Superior temporal gyrus (tissue), 1 donor: ENCODE data around the gene PANK4.
"Not testable (repeated sequence)": the region's sequence is repeated elsewhere in the genome, so short reads cannot be mapped to it uniquely, and the experiment has no call there.

Experiments used
- DNase-seq: peaks from one replicate; pipeline ENCODE4 v3.0.0-alpha.2; 2016; ENCODE audit errors: extremely low spot score

The PANK4 gene

DNA sequence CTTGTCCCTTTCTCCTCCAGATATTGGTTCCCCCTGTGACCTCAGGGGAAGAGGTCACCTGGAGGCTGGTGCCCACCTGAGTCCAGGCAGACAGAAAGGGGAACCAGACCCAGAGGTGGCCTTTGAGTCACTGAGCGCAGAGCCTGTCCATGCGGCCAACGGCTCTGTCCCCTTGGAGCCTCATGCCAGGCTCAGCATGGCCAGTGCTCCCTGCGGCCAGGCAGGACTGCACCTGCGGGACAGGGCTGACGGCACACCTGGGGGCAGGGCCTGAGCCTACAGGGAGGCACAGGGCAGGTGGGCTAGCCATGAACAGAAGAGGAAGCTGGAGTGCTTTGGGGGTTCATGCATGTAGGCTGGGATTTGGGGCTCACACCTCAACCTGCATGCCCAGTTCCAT, 32.5 kb upstream of the PANK4 start:
- DNase-seq: no peak

DNA sequence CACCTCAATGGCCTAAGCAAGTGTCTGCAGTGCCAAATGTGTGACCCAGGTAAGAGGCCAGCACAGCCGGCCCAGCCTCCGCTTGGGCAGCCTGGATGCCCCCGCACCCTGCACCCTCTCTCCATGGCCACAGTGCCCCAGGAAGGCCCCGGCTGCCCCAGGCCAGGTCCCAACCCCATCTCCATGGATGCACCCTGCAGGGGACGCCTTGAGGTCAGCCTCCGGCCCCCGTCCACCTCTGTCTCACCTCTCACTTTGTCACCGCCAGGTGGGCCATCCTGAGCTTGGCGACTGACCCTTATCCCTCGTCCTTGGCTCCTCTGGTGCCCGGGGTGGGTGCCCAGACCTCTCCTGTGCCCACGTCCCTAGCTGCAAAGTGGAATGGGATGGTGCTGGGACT, 32.0 kb upstream of the PANK4 start:
- DNase-seq: no peak

DNA sequence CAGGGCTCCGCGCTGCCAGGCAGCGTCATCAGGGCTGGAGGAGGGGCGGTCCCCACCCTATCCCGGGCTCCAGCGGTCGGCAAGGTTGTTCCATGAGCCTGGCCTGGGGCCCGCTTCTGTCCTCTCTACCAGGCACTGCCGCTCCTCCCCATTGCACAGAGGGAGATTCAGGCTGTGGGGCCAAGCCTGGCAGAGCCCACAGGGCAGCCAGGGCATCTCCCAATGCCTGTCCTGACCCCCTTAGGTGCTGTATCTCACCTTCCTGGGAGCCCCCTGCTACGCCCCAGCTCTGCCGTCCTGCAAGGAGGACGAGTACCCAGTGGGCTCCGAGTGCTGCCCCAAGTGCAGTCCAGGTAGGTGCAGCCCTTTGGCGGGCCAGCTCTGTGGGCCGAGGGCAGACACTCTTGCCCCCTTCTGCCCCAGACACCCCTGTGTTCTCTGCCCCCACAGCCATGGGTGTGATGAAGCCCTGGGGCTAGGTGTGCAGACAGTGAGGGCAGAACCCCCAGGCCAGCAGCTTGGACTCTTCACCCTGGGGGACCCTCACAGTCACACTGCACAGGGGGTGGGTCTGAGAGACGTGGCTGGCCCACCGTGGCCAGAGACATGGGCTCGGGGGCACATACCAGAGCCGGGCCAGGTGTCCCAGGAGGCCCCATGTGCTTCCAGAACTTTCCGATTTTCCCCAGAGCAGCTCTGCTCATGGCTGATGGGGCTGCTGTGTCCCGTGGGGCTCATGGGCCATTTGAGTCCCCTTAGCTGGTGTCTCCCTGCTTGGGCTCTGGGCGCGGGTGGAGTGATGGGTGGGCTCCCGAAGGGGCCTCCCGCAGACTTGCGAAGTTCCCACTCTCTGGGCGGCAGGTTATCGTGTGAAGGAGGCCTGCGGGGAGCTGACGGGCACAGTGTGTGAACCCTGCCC, 31.3 kb upstream of the PANK4 start:
- no peak for DNase-seq

DNA sequence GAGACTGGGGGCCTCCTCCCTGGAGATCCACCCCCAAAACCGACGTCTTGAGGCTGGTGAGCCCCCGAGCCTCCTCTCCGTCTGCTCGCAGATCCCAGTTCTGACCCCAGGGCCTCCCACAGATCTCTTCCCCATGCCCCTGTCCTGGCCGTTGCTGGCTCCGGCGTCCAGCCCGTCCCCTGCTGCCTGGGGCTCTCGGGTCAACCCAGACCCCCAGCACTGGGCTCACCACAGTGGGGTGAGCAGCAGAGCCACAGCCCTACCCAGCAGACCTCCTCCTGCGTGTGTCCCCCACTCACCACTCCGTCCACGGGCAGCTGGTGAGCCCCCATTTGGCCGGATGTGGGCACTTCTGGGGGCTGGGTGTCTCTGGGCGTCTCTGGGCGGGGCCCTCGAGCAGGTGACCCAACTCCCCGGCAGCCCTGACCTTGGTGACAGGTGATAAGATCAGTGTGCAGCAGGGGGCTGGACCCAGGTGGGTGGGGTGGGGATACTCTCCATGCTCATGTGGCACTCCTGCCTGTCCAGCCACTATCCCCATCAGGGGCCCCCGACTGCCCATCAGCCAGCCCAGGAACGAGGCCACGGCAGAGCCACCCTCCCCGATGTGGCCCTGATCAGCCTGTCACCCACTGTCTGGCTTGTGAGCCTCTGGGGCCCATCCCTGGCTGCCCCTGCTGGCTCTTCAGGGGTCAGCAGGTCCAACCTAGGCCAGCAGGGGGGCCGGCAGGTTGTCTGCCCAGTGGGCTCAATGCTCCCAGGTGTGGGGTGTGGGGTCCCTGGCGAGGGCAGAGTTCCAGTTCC, 30.5 kb upstream of the PANK4 start:
- DNase-seq: no peak

DNA sequence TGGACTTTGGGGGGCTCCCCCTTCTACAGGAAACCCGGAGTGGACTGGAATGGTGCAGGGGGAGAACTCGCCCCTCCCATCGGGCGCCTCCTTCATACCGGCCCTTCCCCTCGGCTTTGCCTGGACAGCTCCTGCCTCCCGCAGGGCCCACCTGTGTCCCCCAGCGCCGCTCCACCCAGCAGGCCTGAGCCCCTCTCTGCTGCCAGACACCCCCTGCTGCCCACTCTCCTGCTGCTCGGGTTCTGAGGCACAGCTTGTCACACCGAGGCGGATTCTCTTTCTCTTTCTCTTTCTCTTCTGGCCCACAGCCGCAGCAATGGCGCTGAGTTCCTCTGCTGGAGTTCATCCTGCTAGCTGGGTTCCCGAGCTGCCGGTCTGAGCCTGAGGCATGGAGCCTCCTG, 29.9 kb upstream of the PANK4 start, which contains the start of gene TNFRSF14:
Gene TNFRSF14 (plus strand): TSS at position 95 of the 401 bp plus-strand sequence. CDS start 294 bp downstream, at position 389.
- DNase-seq: no peak

DNA sequence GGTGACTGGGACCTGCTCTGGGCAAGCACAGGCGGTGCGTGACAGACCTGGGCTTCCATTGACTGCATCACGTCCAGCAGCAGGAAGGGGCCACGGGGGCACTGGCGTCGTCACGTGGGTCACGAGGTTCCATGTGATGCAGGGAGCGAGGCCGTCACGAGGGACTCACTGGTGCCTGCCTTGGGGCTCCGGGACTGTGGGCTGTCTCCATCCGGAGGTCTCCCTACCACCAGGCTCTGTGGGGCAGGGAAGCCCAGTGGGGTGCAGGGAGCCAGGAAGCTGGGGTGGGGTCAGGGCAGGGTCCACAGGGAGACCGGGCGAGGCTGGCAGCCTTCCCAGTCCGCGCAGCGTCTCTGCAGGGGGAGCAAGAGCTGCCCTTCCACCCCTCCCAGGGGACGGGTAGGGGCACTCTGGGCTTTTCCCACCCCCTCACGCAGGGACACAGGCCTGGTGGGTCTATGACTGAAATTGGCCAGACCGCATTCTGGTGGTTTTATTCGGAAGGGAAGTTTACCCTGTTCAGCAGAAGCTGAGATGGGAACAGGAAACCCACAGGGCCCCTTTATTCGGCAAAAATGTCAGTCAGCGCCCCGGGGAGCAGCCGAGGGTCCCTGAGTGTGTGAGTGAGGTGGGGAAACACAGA, 29.4 kb upstream of the PANK4 start:
- no peak for DNase-seq

DNA sequence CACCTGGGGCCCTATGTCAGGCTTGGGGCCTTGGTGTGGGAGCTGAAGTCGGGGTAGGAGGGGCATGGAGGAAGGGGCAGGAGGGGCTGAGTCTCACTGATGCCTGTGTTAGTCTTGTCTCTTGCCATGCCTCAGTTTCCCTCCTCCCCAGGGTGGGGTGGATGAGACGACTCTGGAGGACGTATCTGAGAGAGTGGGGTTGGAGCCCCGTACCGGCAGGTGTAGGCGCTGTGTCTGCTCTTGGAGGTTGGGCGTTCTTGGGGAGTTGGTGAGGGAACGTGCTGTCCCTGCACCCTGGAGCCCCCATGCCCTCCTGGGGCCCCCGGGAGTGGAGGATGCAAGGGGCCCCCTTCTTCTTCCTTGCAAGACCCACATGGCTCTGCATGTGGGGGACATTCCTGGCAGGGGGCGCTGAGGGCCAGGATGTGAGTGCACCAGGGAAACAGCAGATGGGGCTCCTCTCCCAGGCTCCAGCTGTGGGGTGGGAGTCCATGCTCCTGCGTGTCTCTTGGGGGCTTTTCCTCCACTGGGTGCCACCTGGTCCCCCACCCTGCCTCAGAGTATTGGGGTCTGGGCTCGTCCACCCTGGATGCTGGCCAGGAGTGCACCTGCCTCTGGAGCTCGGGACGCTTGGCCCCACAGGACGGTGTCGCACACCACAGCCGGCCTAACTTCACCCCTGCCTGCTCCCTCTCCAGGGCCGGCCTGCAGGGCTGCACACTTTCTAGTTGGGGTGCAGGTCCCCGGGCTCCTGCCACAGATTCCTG, 28.4 kb upstream of the PANK4 start:
- no peak for DNase-seq

DNA sequence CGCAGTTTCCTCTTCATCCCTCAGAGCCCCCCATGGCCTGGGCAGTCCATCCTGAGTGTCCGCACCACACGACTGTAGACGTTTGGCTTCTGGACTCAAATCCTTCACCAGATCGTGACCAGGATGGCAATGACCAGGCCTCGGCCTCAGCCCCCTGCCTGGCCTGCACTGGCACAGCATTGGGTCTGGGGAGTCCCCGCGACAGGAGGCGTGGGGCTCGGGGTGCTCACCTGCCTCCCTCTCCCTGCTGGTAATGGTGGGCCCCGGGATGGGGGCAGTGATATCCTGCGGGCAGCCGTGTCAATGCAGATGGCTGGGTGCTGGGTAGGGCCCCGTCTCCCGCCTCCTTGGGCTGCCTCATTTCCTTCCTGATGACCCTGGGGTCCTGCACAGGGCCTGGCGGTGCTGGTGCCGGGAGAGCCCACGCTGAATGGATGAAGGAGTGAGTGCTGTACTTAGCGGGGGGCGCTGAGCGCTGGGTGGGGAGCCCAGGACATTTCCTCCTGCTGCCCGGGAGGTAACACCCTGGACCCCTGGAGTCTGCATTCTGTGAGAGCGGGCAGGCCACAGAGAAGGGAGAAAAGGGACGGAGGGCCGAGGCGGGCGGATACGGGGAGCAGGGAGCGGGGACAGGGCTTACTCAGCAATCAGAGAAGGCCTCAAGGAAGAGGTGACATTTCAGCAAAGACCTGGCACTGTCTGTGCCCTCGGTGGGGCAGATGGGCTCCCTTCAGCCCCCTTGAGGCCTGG, 27.6 kb upstream of the PANK4 start:
- DNase-seq: no peak

DNA sequence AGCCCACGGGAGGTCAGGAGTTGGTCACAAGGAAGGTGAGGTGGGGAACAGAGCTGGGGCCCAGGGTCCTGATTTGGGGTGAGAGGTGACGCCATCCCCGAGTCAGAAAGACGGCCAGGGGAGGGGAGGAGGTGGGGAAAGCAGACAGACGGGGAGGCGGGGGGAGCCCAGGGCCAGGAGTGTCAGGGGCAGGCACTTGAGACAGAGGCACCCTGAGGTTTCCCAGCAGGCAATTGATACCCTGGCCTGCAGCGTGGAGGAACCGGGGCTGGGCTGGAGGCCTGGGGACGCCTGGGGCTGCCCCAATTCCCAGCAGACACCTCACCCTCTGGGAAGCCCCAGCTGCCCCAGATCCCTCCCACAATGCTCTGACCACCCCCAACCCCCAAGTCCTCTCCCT, 26.7 kb upstream of the PANK4 start:
- DNase-seq: not testable (repeated sequence)

DNA sequence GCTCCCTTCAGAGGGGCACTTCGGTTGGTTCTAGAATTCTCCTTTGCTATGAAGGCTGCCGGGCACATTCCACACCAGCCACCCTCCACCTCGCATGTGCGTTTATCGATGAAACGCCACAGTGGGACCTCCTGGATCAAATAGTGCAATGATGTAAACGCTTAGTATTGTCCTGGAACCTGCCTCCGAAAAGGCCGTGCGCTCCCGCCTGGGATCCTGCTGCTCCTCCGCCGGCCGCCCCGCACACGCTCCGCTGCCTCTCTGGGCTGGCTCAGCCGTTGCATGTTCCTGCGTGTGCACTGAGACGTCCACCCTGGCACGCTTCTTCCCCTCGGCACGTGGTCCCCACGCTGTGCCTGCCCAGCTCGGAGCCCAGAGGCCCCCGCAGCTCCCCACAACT, 25.8 kb upstream of the PANK4 start:
- DNase-seq: no peak

DNA sequence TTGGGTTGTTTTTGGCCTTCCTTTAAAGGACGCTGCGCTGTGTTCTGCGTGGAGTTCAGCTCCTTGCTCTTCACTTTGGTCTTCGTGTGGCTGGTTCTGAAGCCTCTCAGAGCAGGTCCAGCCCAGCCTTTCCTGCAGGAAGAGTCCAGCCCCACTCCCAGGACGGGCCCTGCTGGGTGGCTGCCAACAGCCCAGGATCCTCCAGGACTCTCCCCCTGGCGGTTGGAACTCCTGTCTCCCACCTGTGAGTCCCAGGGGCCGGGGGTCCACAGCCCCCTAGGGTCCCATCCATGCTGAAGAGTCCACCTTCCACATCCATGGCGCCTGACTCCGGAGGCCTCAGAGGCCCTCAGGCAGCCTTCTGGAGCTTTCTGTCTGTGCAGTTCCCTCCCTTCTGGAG, 25.1 kb upstream of the PANK4 start:
- not testable (repeated sequence) for DNase-seq

DNA sequence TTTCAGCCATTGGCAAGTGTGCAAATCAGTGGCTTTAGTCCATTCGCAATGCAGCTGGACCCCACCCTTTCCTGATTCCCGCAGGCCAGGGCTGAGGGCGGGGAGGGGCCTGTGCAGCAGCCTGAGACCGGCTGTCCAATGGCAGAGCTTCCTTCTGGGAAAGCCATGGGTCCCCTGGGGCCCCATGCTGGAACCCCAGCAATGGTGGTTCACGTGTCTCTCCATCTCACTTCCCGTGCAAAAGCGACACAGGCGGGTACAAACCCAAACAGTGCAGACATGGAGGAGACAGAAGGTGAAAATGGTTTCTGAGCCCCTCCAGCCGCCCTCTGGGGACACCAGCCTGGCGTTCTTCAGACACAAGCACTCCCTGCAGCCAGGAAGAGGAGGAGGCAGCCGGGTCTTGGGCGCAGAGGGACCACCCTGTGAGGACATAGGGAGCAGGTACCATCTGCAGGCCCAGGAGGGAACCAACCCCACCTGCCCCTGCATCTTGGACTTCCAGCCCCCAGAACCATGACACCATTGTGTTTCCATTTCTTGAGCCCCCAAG, 24.0 kb upstream of the PANK4 start:
- DNase-seq: not testable (repeated sequence)

DNA sequence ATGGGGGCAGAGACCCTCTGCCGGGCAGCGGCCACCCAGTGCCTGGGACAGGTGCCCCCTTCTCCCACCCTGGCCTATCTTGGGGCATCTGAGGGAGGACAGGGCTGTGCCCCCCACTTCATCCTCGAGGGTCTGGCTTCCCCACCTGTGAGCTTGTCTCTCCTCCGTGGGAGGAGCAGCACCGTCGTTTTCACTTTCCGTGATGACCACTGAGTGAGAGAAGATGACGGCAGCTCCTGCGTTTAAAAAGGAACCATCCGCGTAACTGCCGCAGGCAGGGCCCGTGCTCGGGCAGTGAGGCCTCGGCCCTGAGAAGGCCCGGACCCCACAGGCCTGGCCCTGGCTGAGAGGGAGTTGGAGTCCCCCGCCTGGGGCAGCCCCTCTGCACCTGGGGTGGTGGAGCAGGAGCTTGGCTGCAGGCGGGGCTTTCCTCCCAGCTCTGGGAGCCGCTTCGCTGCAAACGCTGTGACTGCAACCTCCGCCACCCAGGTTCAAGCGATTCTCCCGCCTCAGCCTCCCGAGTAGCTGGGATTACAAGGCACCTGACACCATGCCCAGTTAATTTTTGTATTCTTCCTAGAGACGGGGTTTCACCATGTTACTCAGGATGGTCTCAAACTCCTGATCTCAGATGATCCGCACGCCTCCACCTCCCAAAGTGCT, 23.1 kb upstream of the PANK4 start:
- DNase-seq: not testable (repeated sequence)

DNA sequence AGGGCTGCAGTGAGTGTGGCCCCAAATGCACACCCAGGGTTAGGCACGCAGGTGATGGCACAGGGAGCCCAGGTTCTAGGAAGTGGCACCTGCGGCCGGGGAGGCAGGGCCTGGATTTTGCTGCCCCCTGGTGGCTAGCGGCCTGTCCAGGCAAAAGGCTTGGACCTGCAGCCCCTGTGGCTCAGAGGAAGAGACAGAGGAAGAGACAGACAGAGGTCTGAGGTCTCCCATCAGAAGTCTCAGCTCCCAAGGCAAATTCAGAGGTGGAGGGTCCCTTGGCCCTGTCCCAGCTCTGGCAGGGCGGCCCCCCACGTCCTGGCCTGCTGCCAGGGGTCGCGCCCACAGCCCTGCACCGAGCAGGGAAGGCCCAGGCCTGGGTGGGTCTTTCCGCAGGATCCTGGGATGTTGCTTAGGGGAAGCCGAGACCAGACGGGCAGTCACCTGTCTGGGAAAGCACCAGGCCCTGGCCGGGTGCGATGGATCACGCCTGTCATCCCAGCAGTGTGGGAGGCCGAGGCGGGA, 21.7 kb upstream of the PANK4 start:
- peak; percentile 84 for DNase-seq

DNA sequence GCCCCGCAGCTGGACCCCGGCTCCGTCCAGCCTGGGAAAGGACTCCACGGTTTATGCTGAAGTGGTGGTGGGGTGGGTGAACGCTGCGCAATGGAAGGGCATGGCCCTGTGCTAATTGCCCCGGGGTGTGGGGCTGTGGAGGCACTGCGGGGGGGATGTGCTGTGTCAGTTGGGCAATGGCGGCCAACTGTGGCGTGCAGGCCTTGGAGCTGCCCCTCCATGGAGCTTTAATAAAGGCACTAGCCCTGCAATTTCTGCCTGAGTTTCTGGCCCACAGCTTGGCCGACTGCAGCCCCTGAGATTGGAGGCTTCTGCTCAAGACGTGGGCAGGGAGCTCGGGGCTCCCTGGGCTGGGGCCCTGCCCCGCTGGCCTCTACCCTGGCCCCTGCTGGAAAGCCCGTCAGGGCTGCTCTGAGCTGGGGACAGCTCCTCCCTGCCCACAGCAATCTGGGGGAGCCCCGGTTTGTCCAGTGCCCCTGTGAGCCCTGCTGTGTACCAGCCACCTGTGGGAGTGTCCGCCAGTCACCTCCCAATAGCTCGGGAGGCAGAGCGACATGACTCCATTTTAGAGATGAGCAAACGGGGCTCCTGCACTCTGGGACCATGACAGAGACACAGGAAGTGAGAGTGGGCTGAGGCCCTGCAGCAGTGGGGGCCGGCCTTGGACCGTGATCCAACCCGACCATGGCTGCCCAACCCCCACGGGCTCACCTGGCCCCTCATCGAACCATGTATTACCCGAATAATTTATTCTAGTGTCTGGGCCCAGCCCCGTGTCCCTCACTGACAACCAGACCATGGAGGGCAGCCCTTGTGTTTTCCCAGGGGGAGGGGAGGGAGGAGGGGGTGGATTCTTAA, 21.0 kb upstream of the PANK4 start:
- DNase-seq: no peak

DNA sequence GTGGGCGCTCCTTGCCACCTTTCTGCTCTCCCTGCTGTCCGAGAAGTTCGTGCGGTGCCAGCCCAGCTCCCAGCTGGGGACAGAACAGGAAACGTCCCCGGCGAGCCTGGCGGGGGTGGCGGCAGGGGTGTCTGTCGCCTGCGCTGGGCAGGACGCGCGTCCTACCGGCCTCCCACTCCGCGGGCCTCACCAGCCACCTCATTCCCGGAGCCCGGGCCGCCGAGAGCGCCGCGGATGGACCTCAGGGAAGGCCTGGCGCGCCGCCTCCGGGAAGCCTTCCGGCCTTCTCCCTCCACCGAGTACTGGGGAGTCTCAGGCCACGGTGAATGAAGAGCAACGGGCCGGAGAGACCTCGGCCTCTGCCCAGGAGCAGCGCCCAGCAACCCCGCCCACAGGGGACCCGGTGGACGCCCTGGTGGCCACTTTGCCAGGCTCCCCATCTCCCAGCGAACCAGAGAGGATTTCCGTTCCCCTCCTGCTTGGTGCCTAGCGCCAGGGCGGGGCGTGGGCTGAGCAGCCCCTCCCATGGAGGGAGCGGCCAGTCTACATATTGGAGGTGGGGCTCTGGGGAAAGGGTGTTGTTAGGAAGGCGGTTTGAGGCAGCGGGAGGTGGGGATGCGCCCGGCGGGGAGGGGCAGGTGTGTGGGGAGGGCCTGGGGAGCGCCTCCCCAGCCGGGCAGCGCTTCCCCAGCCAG, 20.3 kb upstream of the PANK4 start:
- no peak for DNase-seq

DNA sequence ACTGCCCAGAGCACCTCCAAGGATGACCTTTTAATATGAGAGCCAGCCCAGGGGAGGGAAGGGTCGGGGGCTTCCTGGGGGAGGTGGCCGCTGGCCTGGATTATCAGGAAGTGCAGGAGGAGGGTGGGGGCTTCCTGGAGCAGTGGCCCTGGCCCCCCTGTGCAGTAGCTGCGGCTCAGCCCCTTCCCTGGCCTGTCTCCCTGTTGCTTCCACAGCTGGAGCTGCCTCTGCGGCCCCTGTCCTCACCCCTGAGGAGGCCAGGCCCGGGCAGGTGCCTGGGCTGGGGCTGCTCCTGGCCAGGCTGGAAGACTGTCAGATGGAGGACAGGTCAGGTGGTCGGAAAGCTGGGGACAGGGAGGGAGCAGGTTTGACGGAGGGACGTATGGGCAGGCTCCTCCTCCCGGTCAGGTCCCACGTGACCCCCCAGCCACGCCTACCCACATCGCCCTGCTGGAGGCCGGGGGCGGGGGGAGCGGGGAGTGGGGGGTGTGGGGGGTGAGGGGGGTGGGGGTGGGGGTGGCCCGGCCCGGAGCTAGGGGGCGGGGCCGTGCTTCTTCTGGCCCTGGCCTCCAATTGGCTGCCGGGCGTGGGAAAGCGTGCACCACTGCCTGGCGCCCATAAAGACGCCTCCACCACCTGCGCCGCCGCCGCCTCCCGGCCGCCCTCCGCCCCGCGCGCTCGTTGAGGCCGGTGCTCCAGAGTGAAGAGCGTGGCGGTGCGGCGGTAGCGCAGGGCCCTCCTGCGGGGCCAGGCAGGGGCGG, 19.5 kb upstream of the PANK4 start:
- no peak for DNase-seq
